Right cardiac atrium (tissue), 5 donors: ENCODE results near the gene RIN3. TPM values are rescaled to one million over a fixed set of nuclear protein-coding genes. Genes with fewer than 3 reads are reported as not detected.
"Not testable (repeated sequence)": the region's sequence is repeated elsewhere in the genome, so short reads cannot be mapped to it uniquely, and the experiment has no call there.

Experiments used
- ATAC-seq, 2 donors: fragments of 200-7000 bp; cut with Tn5 transposase; one replicate each; pipeline versions ENCODE4 v1.8.0 to v1.9.1; 2020; ENCODE audit warnings: moderate library complexity in 2 of 2, mild to moderate bottlenecking in 1 of 2
- DNase-seq, 3 donors: peaks; one replicate each; pipeline ENCODE4 v3.0.0-alpha.2; 2020
- H3K27ac ChIP-seq: one replicate; pipeline ENCODE4 v1.5.1; 2013; ENCODE audit warnings: mild to moderate bottlenecking, low read length, control low read depth, moderate library complexity
- H3K27me3 ChIP-seq: one replicate; pipeline ENCODE4 v1.6.1; 2013; ENCODE audit not compliant: control insufficient read depth, insufficient read depth
- H3K4me1 ChIP-seq: one replicate; pipeline ENCODE4 v1.6.1; 2013; ENCODE audit warnings: low read length; ENCODE audit not compliant: control insufficient read depth, insufficient read depth
- H3K4me3 ChIP-seq: one replicate; pipeline ENCODE4 v1.5.1; 2013; ENCODE audit warnings: low read length, control low read depth
- H3K9me3 ChIP-seq: one replicate; pipeline ENCODE4 v1.6.1; 2013; ENCODE audit warnings: low read length; ENCODE audit not compliant: control insufficient read depth
- WGBS: extraction: QIAGEN DNeasy Blood & Tissue Kit; methylation state at CpG from one replicate; pipeline ENCODE4 v1.1.7; 2013; 5-methylcytosine and 5-hydroxymethylcytosine counted together
- intact Hi-C, 4 donors: fragments of 100-400 bp; cut with DNase I; formaldehyde crosslinking; loops; one replicate each; pipeline versions ENCODE4 v1.11.0 to v1.14.0; 2022 to 2023
- polyA plus RNA-seq: library from polyadenylated mRNA; stranded (reverse); fragments of 200-250 nt; gene quantifications from one replicate; pipeline ENCODE4 v1.2.3, GENCODE V29; 2013
- total RNA-seq, 4 donors: library from RNA; stranded (reverse); fragmentation: NEBNext Ultra II Directional; extraction: Animal tissue kit (Norgen Biotek cat#: 25700); gene quantifications; one replicate each; pipeline ENCODE4 v1.2.1, GENCODE V29; 2021
- donor health status: healthy with polysubstance abuse.
- donor health status: DM: no; HTN: yes; CAD: no.
- donor health status: DM: no; HTN: no; CAD: no.
- donor health status: DM: no; HTN: yes; CAD: no; lungs with severe emphysema.
- donor health status: DM: yes; HTN: yes; CAD: no.

RIN3 gene
- total and polyA plus RNA-seq, 5 donors, result 7.5 to 15.2 (median 14.2) TPM

DNA sequence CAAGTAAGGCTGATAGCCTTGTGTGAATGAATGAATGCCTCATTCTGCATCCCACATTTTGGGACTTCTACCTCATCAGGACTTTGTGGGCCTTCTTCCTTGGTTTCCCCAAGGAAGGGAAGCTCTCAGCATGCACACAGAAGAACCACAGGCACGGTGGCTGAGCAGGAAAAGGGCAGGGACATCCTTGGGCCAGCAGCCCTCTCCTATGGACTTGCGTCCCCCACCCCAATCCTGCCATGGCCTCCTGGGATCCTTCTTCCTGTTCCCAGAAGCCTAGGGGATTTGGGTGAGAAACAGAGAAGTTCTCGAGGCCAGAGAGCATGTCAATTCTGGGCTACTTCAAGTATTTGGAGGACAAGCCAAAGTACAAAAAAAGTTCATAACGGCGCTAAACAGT lies 165.2 kb downstream of the RIN3 start:
- no peak overlapping the region for H3K4me3 ChIP-seq
- no peaks in the 10 kb centered on the region for H3K9me3 ChIP-seq
- no peak overlapping the region for H3K27ac ChIP-seq
- DNase-seq (no peak), ATAC-seq (no peak)
- no peaks in the 10 kb centered on the region for H3K27me3 ChIP-seq
- H3K4me1 ChIP-seq, result no peaks in the 10 kb centered on the region
- WGBS, result 82% methylated on average over 5 of the region's 5 CpGs
- intact Hi-C loops, result no loop called here

DNA sequence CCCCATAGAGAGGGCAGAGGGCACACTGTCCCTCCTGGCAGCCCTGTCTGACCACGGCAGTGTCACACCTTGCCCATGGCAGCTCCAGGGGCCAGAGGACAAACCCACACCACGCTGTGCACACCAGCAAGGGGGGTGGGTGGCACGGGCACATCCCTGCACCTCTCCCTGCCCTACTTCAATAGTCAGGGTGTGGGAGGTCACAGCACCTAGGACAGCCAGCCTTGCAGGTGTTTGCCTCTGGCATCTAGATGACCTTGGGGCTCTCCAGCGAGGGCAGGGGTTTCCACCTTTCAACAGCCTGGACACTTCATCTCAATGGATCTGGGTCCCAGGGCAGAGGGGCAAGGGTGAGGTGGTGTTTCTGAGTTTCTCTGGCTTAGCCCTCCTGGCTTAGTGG lies 165.7 kb downstream of the RIN3 start:
- Histone ChIP-seq H3K4me1 (no peaks in the 10 kb centered on the region), H3K9me3 (no peaks in the 10 kb centered on the region), H3K27ac (no peak overlapping the region), H3K27me3 (no peaks in the 10 kb centered on the region), H3K4me3 (no peak overlapping the region)
- ATAC-seq (no peak), DNase-seq (peak in 1 of 3 donors; percentile 16)
- intact Hi-C loops, result no loop called here
- 89% methylated on average over 4 of the region's 4 CpGs for WGBS

DNA sequence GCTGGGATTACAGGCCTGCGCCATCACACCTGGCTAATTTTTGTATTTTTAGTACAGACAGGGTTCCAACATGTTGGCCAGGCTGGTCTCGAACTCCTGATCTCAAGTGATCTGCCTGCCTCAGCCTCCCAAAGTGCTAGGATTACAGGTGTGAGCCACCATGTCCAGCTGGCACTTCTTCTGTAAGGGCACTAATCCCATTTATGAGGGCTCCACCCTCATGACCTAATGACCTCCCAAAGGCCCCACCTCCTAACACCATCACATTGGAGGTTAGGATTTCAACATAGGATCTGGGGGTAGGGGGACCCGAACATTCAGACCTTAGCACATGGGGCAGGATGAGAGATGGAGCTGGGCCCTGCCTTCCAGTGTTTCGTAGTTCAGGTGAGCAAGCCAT lies 166.7 kb downstream of the RIN3 start:
- not testable (repeated sequence) for DNase-seq, H3K4me3 ChIP-seq, H3K27me3 ChIP-seq, H3K4me1 ChIP-seq, H3K9me3 ChIP-seq, H3K27ac ChIP-seq, ATAC-seq
- intact Hi-C loops, result loop anchor here in 1 of 4 donors (5.0 kb wide), 1 partner anchor 548 kb away; no protein-coding TSS in a partner anchor
- 89% methylated on average over 4 of the region's 4 CpGs for WGBS

DNA sequence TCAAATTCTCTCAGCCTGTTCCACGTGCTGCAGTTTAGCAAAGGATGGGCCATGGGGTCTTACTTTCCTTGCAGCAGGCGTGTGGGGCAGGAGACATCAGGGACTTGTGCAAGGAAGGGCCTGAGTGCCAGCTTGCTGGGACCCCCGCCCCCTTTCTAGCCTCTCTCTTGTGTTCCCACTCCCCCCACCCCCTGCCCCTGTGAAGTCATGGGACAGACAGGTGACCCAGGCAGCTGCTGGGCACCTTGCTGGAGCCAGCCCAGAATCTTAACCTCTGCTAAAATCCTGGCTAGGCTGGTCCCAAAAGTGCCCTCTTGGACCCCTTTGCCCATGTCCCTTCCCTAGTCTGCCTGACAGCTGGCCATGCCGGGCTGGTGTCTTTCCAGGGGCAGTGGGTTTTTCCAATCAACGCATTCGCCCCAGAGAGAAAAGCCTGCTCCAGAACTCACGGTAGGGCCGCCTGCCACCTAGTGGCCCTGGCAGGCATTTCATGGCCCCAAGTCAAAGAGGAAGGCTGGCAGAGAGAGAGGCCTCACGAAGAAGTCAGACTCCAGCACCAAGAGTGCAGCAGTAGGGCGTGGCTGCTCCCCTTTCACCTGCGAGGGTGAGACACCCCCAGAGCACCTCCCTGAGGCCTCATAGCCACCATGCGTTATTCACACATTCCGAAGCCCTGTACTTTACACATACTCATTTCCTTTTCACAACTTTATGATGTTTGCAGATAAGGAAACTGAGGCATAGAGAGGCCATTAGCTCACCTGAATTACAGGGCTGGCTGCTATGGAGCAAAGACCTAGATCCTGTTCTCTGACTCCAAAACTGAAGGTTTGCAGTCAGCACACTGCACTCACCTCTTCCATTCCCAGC lies 167.4 kb downstream of the RIN3 start:
- WGBS, result 34% methylated on average over 13 of the region's 13 CpGs
- DNase-seq (peak; percentile 78 to 91 (median 89)), ATAC-seq (peak; percentile 50 to 60)
- no peak overlapping the region for H3K27ac ChIP-seq
- H3K4me1 ChIP-seq, result no peaks in the 10 kb centered on the region
- intact Hi-C loops, result loop anchor here in 1 of 4 donors (5.0 kb wide), 1 partner anchor 549 kb away; no protein-coding TSS in a partner anchor
- H3K27me3 ChIP-seq, result no peaks in the 10 kb centered on the region
- no peaks in the 10 kb centered on the region for H3K9me3 ChIP-seq
- H3K4me3 ChIP-seq, result no peak overlapping the region

DNA sequence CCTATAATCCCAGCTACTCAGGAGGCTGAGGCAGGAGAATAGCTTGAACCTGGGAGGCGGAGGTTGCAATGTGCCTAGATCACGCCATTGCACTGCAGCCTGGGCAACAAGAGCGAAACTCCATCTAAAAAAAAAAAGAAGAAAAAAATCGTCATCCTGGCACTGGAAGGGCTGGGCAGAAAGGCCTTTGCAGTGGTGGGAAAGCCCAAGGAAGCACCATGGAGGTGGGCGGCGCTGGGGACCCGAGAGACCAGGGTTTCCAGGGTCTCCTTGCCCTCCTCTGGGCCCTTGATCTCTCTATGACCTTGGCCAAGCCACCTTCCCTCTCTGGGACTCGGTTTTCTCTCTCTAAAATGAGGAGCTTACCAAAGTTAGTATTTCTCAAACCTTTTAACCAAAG lies 169.5 kb downstream of the RIN3 start:
- WGBS, result 95% methylated on average over 8 of the region's 8 CpGs
- no peaks in the 10 kb centered on the region for H3K9me3 ChIP-seq
- DNase-seq (peak in 1 of 3 donors; percentile 25), ATAC-seq (no peak)
- H3K4me1 ChIP-seq, result no peaks in the 10 kb centered on the region
- no peak overlapping the region for H3K4me3 ChIP-seq
- H3K27me3 ChIP-seq, result no peaks in the 10 kb centered on the region
- intact Hi-C loops, result loop anchor here in 1 of 4 donors (5.0 kb wide), 1 partner anchor 551 kb away; no protein-coding TSS in a partner anchor
- H3K27ac ChIP-seq, result no peak overlapping the region

DNA sequence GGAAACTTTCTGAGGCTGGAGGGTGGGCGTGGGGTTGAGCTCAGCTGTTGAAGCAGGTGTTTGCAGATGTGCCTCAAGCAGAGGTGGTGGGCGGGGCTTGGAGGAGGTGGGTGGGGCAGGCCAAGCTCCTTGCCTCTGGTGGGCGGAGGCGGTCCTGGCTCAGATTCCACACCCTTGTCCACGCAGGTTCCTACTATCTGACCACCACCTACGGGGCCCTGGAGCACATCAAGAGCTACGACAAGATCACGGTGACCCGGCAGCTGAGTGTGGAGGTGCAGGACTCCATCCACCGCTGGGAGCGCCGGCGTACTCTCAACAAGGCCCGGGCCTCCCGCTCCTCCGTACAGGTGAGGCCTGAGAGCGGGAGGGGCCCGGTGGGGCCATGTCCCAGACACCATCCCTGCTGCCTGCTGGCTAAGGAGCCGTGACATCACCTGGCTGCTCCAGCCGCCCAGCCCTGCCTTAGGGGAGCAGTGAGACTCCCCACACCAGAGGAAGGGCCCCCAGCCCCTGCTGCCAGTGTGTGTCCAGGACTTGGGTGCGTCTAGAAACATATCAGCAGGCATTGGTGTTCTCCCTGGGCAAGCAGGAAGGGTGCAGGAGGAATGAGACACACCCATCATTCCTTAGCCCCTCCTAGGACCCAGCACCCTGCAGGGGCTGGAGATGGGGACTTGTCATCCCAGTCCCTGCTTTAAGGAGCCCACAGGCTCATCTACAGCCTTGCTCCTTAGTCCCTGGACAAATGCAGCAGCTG lies 171.4 kb downstream of the RIN3 start:
- H3K27ac ChIP-seq, result no peak overlapping the region
- no peak for ATAC-seq
- H3K4me1 ChIP-seq, result no peaks in the 10 kb centered on the region
- H3K4me3 ChIP-seq, result no peak overlapping the region
- no peaks in the 10 kb centered on the region for H3K27me3 ChIP-seq
- WGBS, result 89% methylated on average over 21 of the region's 21 CpGs
- intact Hi-C loops, result loop anchor here in 1 of 4 donors (5.0 kb wide), 1 partner anchor 553 kb away; no protein-coding TSS in a partner anchor
- DNase-seq, result peak in 1 of 3 donors; percentile 68
- H3K9me3 ChIP-seq, result no peaks in the 10 kb centered on the region

DNA sequence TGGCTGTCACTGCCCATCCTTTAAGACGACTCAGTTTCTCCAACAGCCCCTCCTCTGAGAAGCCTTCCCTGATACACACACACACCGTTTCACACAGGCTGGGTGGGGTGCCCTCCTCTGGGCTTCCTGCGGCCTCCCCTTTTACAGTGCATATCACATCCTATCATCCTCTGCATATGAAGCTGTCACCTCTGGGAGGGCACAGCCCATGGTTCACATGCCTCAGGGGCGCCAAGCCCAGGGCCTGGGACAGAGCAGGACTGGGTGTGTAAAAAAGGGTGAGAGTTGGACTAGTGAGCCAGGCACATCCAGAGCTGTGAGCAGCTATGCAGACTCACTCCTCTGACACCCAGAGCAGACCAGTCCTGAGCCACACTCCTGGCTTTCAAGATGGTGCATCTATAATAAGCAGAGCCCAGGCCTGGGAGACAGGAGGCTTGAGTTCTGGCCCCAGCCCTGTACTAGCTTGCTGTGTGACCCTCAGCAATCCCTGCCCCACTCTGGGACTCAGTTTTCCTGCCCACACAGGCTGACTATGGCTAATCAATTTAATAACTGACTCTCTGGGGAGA lies 172.3 kb downstream of the RIN3 start:
- 92% methylated on average over 4 of the region's 4 CpGs for WGBS

DNA sequence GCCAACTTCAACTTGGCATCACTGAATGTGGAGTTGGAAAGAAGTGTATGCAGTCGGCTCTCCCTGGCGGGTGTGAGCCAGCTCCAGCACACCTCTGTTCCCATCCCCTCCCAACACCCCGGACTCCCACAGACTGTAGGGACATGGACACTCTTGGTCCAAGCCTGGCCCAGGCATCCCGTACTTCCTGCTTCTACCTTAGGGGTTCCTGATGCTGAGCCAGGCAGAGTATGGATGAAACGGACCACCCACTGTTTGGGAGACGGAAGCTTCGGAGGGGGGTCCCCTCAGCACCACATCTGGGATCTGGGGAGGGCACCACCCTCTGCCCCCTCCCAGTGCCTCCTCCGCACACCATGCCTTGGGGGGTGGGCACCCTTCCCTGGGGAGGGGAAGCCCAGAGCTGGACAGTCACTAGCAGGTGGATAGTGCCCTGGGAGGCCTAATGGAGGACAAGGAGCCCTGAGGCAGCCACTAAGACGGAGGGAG lies 172.9 kb downstream of the RIN3 start:
- Histone ChIP-seq H3K4me1 (no peaks in the 10 kb centered on the region), H3K27me3 (no peaks in the 10 kb centered on the region), H3K4me3 (no peak overlapping the region), H3K27ac (no peak overlapping the region), H3K9me3 (no peaks in the 10 kb centered on the region)
- intact Hi-C loops, result no loop called here
- ATAC-seq (peak; percentile 0 to 2), DNase-seq (no peak)
- 75% methylated on average over 9 of the region's 9 CpGs for WGBS

More for the DNA sequence above, 172.3 kb downstream of the RIN3 start:
- Histone ChIP-seq H3K27ac (no peak overlapping the region), H3K4me1 (no peaks in the 10 kb centered on the region), H3K9me3 (no peaks in the 10 kb centered on the region), H3K27me3 (no peaks in the 10 kb centered on the region), H3K4me3 (no peak overlapping the region)
- ATAC-seq (no peak), DNase-seq (peak in 1 of 3 donors; percentile 56)
- intact Hi-C loops, result no loop called here

DNA sequence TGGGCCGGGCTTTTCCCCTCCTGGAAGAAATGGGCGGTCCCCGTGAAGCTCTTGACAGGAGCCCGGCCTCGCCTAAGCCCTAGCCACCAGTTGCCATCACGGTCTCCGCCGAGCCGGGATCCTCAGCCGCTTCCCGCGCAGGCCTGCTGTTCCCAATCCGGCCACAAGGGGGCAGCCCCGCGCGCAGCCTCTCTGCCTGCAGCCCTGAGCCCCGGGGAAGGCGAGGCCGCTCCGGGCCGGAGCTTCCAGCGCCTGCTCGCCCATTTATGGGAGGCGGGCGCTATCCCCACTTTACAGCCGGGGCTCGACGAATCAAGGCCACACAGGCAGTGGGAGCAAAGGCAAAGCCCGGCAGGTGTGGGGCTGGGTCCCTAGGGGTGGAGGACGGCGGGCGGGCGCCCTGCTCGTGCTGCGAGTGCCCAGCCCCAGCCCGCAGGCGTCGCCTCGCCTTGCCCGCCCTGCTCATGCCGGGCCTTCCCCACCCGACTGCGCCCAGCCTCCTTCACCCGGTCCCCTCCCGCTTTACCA lies 173.4 kb downstream of the RIN3 start:
- no peak overlapping the region for H3K27ac ChIP-seq
- WGBS, result 14% methylated on average over 45 of the region's 45 CpGs
- peak; percentile 85 to 88 for ATAC-seq

DNA sequence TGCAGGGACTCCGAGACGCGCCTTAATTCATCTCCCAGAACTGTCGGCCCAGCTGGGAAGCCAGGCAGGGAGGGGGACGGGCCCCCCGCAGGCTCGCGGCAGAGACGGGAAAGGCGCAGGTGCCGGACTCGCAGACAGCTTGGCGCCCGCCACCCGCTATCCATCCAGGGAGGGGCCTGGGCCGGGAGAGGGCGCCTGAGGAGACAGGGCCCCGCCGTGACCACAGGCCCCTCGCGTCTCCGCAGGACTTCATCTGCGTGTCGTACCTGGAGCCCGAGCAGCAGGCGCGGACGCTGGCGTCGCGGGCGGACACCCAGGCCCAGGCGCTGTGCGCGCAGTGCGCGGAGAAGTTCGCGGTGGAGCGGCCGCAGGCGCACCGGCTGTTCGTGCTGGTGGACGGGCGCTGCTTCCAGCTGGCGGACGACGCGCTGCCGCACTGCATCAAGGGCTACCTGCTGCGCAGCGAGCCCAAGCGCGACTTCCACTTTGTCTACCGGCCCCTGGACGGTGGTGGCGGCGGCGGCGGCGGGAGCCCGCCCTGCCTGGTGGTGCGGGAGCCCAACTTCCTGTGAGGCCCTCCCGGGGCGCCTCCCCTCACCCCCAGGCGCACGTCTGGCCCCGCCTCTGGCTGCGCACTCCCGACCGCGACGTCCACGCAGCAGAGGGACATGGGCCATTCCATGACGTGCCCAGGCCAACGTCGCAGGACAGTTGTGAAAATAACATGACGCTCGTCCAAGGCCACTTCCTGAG lies 174.3 kb downstream of the RIN3 start:
- intact Hi-C loops, result no loop called here
- peak overlapping the region; percentile 27 for H3K4me3 ChIP-seq
- H3K27me3 ChIP-seq, result no peaks in the 10 kb centered on the region
- 40% methylated on average over 80 of the region's 80 CpGs for WGBS
- ATAC-seq (peak; percentile 46 to 73), DNase-seq (peak; percentile 72 to 84 (median 81))
- H3K4me1 ChIP-seq, result peaks cover 5% of the 10 kb centered on the region
- H3K9me3 ChIP-seq, result no peaks in the 10 kb centered on the region
- H3K27ac ChIP-seq, result no peak overlapping the region

More for the DNA sequence above, 173.4 kb downstream of the RIN3 start:
- Histone ChIP-seq H3K9me3 (no peaks in the 10 kb centered on the region), H3K4me3 (peak overlapping the region; percentile 27), H3K27me3 (no peaks in the 10 kb centered on the region), H3K4me1 (no peaks in the 10 kb centered on the region)
- DNase-seq, result peak; percentile 84 to 93 (median 92)
- intact Hi-C loops, result no loop called here
